HepG2 (cell line): ENCODE data around the gene HAGHL. TPM values are rescaled to one million over a fixed set of nuclear protein-coding genes. Genes with fewer than 3 reads are reported as not detected.

Experiments used
- ATAC-seq: fragments of 200-7000 bp; cut with Tn5 transposase; 3 replicates; pipeline ENCODE4 v1.9.1; 2020; ENCODE audit warnings: mild to moderate bottlenecking, moderate library complexity
- BruUV-seq: library from RNA; stranded (reverse); fragments of 400-500 nt; replicated peaks from 2 replicates; lab custom pipeline; 2021; lab: Mats Ljungman, UMichigan
- CTCF ChIA-PET: fragments of 300-600 bp; formaldehyde crosslinking; extraction: SDS; loops from one replicate; lab custom pipeline; 2021; ENCODE audit warnings: low total read pairs, inconsistent platforms, low intra/inter-chr PET ratio; lab: Yijun Ruan, JAX
- POLR2A ChIA-PET: fragments of 350-600 bp; sonication (Branson Sonifier 250); formaldehyde crosslinking; loops from one replicate; lab custom pipeline; 2020; ENCODE audit warnings: antibody characterized with exemption, inconsistent platforms; lab: Yijun Ruan, JAX
- DNase-seq: peaks from one replicate; pipeline ENCODE4 v3.0.0-alpha.2; 2015; ENCODE audit warnings: low spot score
- FAIRE-seq: peaks from 3 replicates; lab custom pipeline; 2011; peaks lifted over from hg19 to GRCh38; lab: Jason Lieb, UNC
- H2AFZ ChIP-seq: one replicate; pipeline ENCODE4 v1.6.1; 2011; ENCODE audit warnings: low read length, inconsistent platforms
- H3K27ac ChIP-seq: fragments of 300-600 bp; 3 replicates; pipeline ENCODE4 v1.8.0; 2011; ENCODE audit warnings: mixed run types, mild to moderate bottlenecking, mixed read lengths, low read length, inconsistent platforms; ENCODE audit not compliant: insufficient read depth; ENCODE audit errors: extremely low read length
- H3K27me3 ChIP-seq, 2 experiments: fragments of 200-600 bp in 1 of 2; 2 replicates in 1 of 2; 3 replicates in 1 of 2; pipeline versions ENCODE4 v1.6.0 to v1.8.0; 2011; ENCODE audit warnings: low read length in 2 of 2, mild to moderate bottlenecking in 2 of 2, moderate library complexity in 2 of 2, inconsistent platforms in 1 of 2; ENCODE audit not compliant: insufficient read depth in 2 of 2, control insufficient read depth in 1 of 2
- H3K36me3 ChIP-seq, 2 experiments: fragments of 200-600 bp in 1 of 2; replicated peaks in 1 of 2; 2 replicates in 1 of 2; 3 replicates in 1 of 2; pipeline versions ENCODE4 v1.5.1 to v1.8.0; 2011; ENCODE audit warnings: low read length in 2 of 2, inconsistent platforms in 1 of 2; ENCODE audit not compliant: insufficient read depth in 2 of 2, control insufficient read depth in 1 of 2
- H3K4me1 ChIP-seq: 2 replicates; pipeline ENCODE4 v1.5.1; 2012; ENCODE audit warnings: low read length, inconsistent platforms; ENCODE audit not compliant: insufficient read depth
- H3K4me2 ChIP-seq: 2 replicates; pipeline ENCODE4 v1.6.0; 2011; ENCODE audit warnings: low read depth, low read length, inconsistent platforms
- H3K4me3 ChIP-seq, 3 experiments: fragments of 200-600 bp in 1 of 3; sonication (generic), shearing (Covaris generic) in 1 of 3; replicated peaks in 1 of 3; 2 replicates each; pipeline ENCODE4 v1.5.1; 2011 to 2016; ENCODE audit warnings: low read length in 3 of 3, inconsistent platforms in 2 of 3, low read depth in 2 of 3, mild to moderate bottlenecking in 2 of 3, control low read depth in 1 of 3, mixed read lengths in 1 of 3; ENCODE audit not compliant: insufficient read depth in 1 of 3
- H3K79me2 ChIP-seq: one replicate; pipeline ENCODE4 v1.6.1; 2011; ENCODE audit warnings: low read length, inconsistent platforms; ENCODE audit not compliant: insufficient read depth
- H3K9ac ChIP-seq: 2 replicates; pipeline ENCODE4 v1.6.0; 2011; ENCODE audit warnings: mild to moderate bottlenecking, low read depth, low read length, inconsistent platforms; ENCODE audit not compliant: insufficient read depth
- H3K9me3 ChIP-seq: 2 replicates; pipeline ENCODE4 v1.5.1; 2012; ENCODE audit warnings: mild to moderate bottlenecking, low read length
- H4K20me1 ChIP-seq: 2 replicates; pipeline ENCODE4 v1.6.0; 2011; ENCODE audit warnings: inconsistent platforms, mild to moderate bottlenecking, low read length, moderate library complexity; ENCODE audit not compliant: insufficient read depth
- ARNT2 ChIP-seq: sonication (generic); formaldehyde crosslinking; IDR thresholded peaks from 2 replicates; pipeline ENCODE4 v1.8.0; 2022; ENCODE audit warnings: mild to moderate bottlenecking, low read depth, missing genetic modification reagents, moderate library complexity
- GFI1 ChIP-seq: sonication (generic); formaldehyde crosslinking; IDR thresholded peaks from 2 replicates; pipeline ENCODE4 v1.5.0; 2020; ENCODE audit warnings: missing genetic modification reagents, mild to moderate bottlenecking, borderline replicate concordance
- HMGXB4 ChIP-seq, 2 experiments: sonication (generic) in 1 of 2; formaldehyde crosslinking in 1 of 2; IDR thresholded peaks; 2 replicates each; pipeline versions ENCODE4 v1.4.0 to v1.6.1; 2018 to 2020; ENCODE audit warnings: missing genetic modification reagents in 2 of 2, borderline replicate concordance in 1 of 2, low read depth in 1 of 2, mild to moderate bottlenecking in 1 of 2, missing biosample characterization in 1 of 2
- MTA1 ChIP-seq: sonication (generic); formaldehyde crosslinking; IDR thresholded peaks from 2 replicates; pipeline ENCODE4 v1.4.0; 2020; ENCODE audit warnings: missing genetic modification reagents, mild to moderate bottlenecking, borderline replicate concordance
- SOX6 ChIP-seq, 2 experiments: fragments of 450-650 bp in 1 of 2; sonication (generic) in 1 of 2; formaldehyde crosslinking in 1 of 2; IDR thresholded peaks; 2 replicates each; pipeline versions ENCODE4 v1.4.0 to v1.6.1; 2017 to 2020; ENCODE audit warnings: antibody characterized with exemption in 1 of 2, mild to moderate bottlenecking in 1 of 2, missing genetic modification reagents in 1 of 2
- UBTF ChIP-seq: sonication (generic); formaldehyde crosslinking; IDR thresholded peaks from 2 replicates; pipeline ENCODE4 v1.4.0; 2020; ENCODE audit warnings: mild to moderate bottlenecking, missing genetic modification reagents
- ZNF33A ChIP-seq: sonication (generic); formaldehyde crosslinking; IDR thresholded peaks from 2 replicates; pipeline ENCODE4 v1.5.1; 2020; ENCODE audit warnings: missing genetic modification reagents, mild to moderate bottlenecking, moderate library complexity, borderline replicate concordance
- ZNF556 ChIP-seq: sonication (generic); formaldehyde crosslinking; IDR thresholded peaks from 2 replicates; pipeline ENCODE4 v1.4.0; 2020; ENCODE audit warnings: mild to moderate bottlenecking, missing genetic modification reagents, borderline replicate concordance
- WGBS: methylation state at CpG from one replicate; pipeline ENCODE4 v1.1.6; 2017; ENCODE audit warnings: low lambda C conversion rate; 5-methylcytosine and 5-hydroxymethylcytosine counted together
- in situ Hi-C: cut with HindIII; loops from 2 replicates; pipeline ENCODE4 v1.10.0; 2017; ENCODE audit warnings: low pct_unique_long_range_greater_than_20kb; ENCODE audit not compliant: extremely low pct_ligation_motif_present
- intact Hi-C: fragments of 100-400 bp; cut with micrococcal nuclease; formaldehyde crosslinking; loops from one replicate; pipeline ENCODE4 v1.10.0; 2022; ENCODE audit not compliant: unreplicated experiment
- polyA plus RNA-seq, 8 experiments: library from polyadenylated mRNA; depleted of rRNA in 3 of 8; stranded (reverse) in 7 of 8; unstranded in 1 of 8; fragments of >200 nt; fragmentation: Illumina TruSeq in 4 of 8; extraction: Trizol in 4 of 8; gene quantifications; 2 replicates each; pipeline versions ENCODE4 v1.2.1 to v1.2.3, GENCODE V29; 2011 to 2016; ENCODE audit warnings: low read depth in 4 of 8, missing spikeins in 1 of 8, mixed read lengths in 1 of 8; ENCODE audit not compliant: insufficient read depth in 1 of 8
- total RNA-seq, 5 experiments: library from RNA; depleted of rRNA; stranded (reverse); fragments of >200 nt; fragmentation: Illumina TruSeq; extraction: Trizol; gene quantifications; 2 replicates each; pipeline ENCODE4 v1.2.3, GENCODE V29; 2016; ENCODE audit warnings: low read depth in 1 of 5
- TF ChIP-seq, protein P1 (sequence below): sonication (generic); formaldehyde crosslinking; IDR thresholded peaks from 2 replicates; pipeline ENCODE4 v1.5.1; 2020; ENCODE audit warnings: missing genetic modification reagents, mild to moderate bottlenecking, borderline replicate concordance
- TF ChIP-seq, protein P2 (sequence below): sonication (generic); formaldehyde crosslinking; IDR thresholded peaks from 2 replicates; pipeline ENCODE4 v1.4.0; 2020; ENCODE audit warnings: missing genetic modification reagents, borderline replicate concordance

Gene HAGHL
- total and polyA plus RNA-seq, 2 of the 13 experiments (the other 11 are each of a cell fraction or from before 2014, with no cell fraction given) = 3.4 to 8.4 TPM

GRCh38 chr16:760545-761343 is 33.8 kb downstream of the HAGHL start, which contains the start of gene MSLN:
MSLN (plus strand) TSS chr16:760734; CDS start chr16:762681, 1,947 bp downstream.
- ChIA-PET CTCF (no interaction called here), POLR2A (interaction anchor here (0.8 to 2.0 kb wide), 14 partner anchors 9 to 66 kb away, joined by 3 to 18 read pairs (median 4); partner anchors contain the start of genes ANTKMT, CCDC78, CHTF18 and CIAO3)
- Histone ChIP-seq H3K9ac (peak within 1 kb of the TSS; percentile 19; the same call in 1 of the 2 replicates), H3K36me3 (no peaks in the 10 kb centered on the region), H4K20me1 (no peaks in the 10 kb centered on the region), H3K4me1 (peaks cover 32% of the 10 kb centered on the region), H3K4me2 (peak within 1 kb of the TSS; percentile 84), H3K79me2 (no peaks in the 10 kb centered on the region), H3K4me3 (peak within 1 kb of the TSS; percentile 40 to 68 (median 41); a peak in 5 of 6 replicates), H2AFZ (no peak within 1 kb of the TSS), H3K27ac (no peak within 1 kb of the TSS), H3K27me3 (peaks cover 3 to 17% of the 10 kb centered on the region in 2 experiments; a peak in 4 of 5 replicates), H3K9me3 (no peaks in the 10 kb centered on the region)
- TSS peak; percentile 50 for BruUV-seq
- ATAC-seq (peak; percentile 76), DNase-seq (peak; percentile 61), FAIRE-seq (no peak)
- in situ Hi-C loops = no loop called here
- 8% methylated on average over 11 of the region's 37 CpGs for WGBS
- intact Hi-C loops = no loop called here
- no peak for TF ChIP-seq ZNF33A (CRISPR knock-in tag)
- TF ChIP-seq MTA1 = peak; percentile 56; the same call in 1 of the 2 replicates
- TF ChIP-seq ZNF556 (CRISPR knock-in tag) = no peak
- TF ChIP-seq ARNT2 = no peak
- 0 out of 2 replicates have a peak, but pooled peaks have one; percentile 16 for TF ChIP-seq GFI1 (CRISPR knock-in tag)
- TF ChIP-seq, protein P1, sequence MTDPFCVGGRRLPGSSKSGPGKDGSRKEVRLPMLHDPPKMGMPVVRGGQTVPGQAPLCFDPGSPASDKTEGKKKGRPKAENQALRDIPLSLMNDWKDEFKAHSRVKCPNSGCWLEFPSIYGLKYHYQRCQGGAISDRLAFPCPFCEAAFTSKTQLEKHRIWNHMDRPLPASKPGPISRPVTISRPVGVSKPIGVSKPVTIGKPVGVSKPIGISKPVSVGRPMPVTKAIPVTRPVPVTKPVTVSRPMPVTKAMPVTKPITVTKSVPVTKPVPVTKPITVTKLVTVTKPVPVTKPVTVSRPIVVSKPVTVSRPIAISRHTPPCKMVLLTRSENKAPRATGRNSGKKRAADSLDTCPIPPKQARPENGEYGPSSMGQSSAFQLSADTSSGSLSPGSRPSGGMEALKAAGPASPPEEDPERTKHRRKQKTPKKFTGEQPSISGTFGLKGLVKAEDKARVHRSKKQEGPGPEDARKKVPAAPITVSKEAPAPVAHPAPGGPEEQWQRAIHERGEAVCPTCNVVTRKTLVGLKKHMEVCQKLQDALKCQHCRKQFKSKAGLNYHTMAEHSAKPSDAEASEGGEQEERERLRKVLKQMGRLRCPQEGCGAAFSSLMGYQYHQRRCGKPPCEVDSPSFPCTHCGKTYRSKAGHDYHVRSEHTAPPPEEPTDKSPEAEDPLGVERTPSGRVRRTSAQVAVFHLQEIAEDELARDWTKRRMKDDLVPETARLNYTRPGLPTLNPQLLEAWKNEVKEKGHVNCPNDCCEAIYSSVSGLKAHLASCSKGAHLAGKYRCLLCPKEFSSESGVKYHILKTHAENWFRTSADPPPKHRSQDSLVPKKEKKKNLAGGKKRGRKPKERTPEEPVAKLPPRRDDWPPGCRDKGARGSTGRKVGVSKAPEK (CRISPR knock-in tag) = peak; percentile 59; the same call in 1 of the 2 replicates
- no peak for TF ChIP-seq SOX6 (IDR thresholded peaks at IDR 0.05)
- 0 out of 2 replicates have a peak, but pooled peaks have one; percentile 20 for TF ChIP-seq SOX6 (CRISPR knock-in tag; IDR thresholded peaks at IDR 0.05)
- peak in 1 of 2 experiments; percentile 40; a peak in 1 of 4 replicates for TF ChIP-seq HMGXB4 (CRISPR knock-in tag; IDR thresholded peaks at IDR 0.05; ENCODE audit: borderline replicate concordance in 1 of 2, low read depth in 1 of 2)
- 0 out of 2 replicates have a peak, but pooled peaks have one; percentile 28 for TF ChIP-seq UBTF (CRISPR knock-in tag)
- TF ChIP-seq, protein P2, sequence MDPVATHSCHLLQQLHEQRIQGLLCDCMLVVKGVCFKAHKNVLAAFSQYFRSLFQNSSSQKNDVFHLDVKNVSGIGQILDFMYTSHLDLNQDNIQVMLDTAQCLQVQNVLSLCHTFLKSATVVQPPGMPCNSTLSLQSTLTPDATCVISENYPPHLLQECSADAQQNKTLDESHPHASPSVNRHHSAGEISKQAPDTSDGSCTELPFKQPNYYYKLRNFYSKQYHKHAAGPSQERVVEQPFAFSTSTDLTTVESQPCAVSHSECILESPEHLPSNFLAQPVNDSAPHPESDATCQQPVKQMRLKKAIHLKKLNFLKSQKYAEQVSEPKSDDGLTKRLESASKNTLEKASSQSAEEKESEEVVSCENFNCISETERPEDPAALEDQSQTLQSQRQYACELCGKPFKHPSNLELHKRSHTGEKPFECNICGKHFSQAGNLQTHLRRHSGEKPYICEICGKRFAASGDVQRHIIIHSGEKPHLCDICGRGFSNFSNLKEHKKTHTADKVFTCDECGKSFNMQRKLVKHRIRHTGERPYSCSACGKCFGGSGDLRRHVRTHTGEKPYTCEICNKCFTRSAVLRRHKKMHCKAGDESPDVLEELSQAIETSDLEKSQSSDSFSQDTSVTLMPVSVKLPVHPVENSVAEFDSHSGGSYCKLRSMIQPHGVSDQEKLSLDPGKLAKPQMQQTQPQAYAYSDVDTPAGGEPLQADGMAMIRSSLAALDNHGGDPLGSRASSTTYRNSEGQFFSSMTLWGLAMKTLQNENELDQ (CRISPR knock-in tag) = no peak
